Right atrium auricular region (tissue), 2 donors: ENCODE results near the gene PVALEF. TPM values are rescaled to one million over a fixed set of nuclear protein-coding genes. Genes with fewer than 3 reads are reported as not detected.

ENCODE experiments used
- DNase-seq: peaks from one replicate; pipeline ENCODE4 v3.0.0-alpha.2; 2019; ENCODE audit warnings: low spot score
- H3K27ac ChIP-seq, 2 donors: fragments of 200-600 bp; sonication (generic); 1 replicate in 1 of 2; 2 replicates in 1 of 2; pipeline ENCODE4 v1.5.1; 2016 to 2019
- H3K27me3 ChIP-seq, 2 donors: fragments of 200-600 bp; sonication (generic); one replicate each; pipeline versions ENCODE4 v1.5.1 to v1.6.0; 2017 to 2019
- H3K36me3 ChIP-seq: fragments of 200-600 bp; sonication (generic); one replicate; pipeline ENCODE4 v1.5.1; 2016
- H3K4me1 ChIP-seq, 2 donors: fragments of 200-600 bp; sonication (generic); one replicate each; pipeline versions ENCODE4 v1.5.1 to v1.6.0; 2017 to 2019
- H3K4me3 ChIP-seq, 2 donors: fragments of 200-600 bp; sonication (generic); 1 replicate in 1 of 2; 2 replicates in 1 of 2; pipeline ENCODE4 v1.5.1; 2017 to 2019; ENCODE audit warnings: mild to moderate bottlenecking in 1 of 2, moderate library complexity in 1 of 2
- H3K9me3 ChIP-seq, 2 donors: fragments of 200-600 bp; sonication (generic); one replicate each; pipeline ENCODE4 v1.5.1; 2019
- CTCF ChIP-seq, 2 donors: fragments of 200-600 bp; sonication (generic); IDR thresholded peaks; one replicate each; pipeline ENCODE4 v1.5.1; 2019; ENCODE audit warnings: antibody characterized with exemption in 2 of 2
- total RNA-seq, 2 donors: library from RNA; depleted of rRNA; stranded (reverse); fragments of >200 nt; gene quantifications; one replicate each; pipeline ENCODE4 v1.1.0, GENCODE V29; 2016

Gene PVALEF
- total RNA-seq, 2 donors from 2014 or later, result not detected

DNA sequence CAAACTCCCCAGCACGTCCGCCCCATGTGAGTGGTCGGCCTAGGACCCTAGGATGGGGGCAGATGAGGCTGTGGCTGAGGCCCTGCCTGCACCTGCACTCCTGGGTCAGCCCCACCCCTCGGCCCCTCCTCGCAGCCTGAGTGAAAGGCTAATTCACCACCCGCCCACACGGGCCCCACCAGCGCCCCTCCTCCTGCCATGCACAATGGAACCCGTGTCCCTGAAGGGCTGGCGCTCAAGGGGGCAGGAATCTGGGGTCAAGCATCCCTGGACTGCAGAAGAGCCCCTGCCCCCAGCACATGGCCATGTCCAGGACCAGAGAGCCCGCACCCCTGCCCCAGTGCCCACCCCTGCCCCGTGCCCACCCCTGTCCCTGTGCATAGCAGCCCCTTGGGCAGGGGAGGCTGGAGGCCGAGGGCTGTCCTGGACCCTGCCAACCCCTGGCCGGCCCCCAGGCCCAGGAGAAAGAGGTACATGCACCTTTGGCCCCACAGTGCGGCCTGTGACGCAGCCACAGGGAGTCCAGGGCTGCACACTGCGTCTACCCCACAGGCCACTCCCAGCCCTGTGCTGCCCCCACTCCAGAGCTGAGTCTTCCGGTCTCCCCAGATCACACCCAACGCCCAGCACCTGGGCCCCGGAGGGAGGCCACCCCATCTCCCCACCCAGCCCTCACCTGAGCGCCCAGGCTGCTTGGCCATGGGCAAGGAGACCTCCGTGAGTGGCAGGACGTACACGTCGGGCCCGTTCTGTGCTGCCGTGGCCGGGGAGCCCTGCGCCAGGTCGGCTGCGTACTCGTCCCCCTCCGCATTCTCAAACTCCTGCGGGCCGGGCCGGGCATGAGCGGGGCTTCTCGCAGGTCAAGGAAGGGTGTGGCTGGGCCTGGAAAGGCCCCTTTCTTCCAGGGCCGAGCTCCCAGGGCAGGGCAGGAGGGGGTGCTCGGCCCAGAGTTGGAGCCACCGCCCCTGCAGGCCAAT, 34.6 kb upstream of the PVALEF start:
- TF ChIP-seq CTCF (IDR thresholded peaks at IDR 0.05), result no peak
- Histone ChIP-seq H3K27ac (no peak overlapping the region), H3K27me3 (no peaks in the 10 kb centered on the region), H3K4me1 (peaks cover 0 to 5% of the 10 kb centered on the region in 2 donors), H3K9me3 (no peaks in the 10 kb centered on the region), H3K4me3 (no peak overlapping the region), H3K36me3 (no peaks in the 10 kb centered on the region)
- no peak for DNase-seq

- no peak for DNase-seq
- TF ChIP-seq CTCF (IDR thresholded peaks at IDR 0.05), result no peak
- Histone ChIP-seq H3K27ac (no peak overlapping the region), H3K4me3 (no peak overlapping the region), H3K9me3 (no peaks in the 10 kb centered on the region), H3K36me3 (no peaks in the 10 kb centered on the region), H3K27me3 (no peaks in the 10 kb centered on the region), H3K4me1 (no peaks in the 10 kb centered on the region)
These were observed 33.7 kb upstream of the PVALEF start for GRCh38 chr17:81131486-81132196.

GRCh38 chr17:81132197-81132540, 33.1 kb upstream of the PVALEF start:
- Histone ChIP-seq H3K4me3 (no peak overlapping the region), H3K9me3 (no peaks in the 10 kb centered on the region), H3K4me1 (no peaks in the 10 kb centered on the region), H3K27ac (no peak overlapping the region), H3K36me3 (no peaks in the 10 kb centered on the region), H3K27me3 (no peaks in the 10 kb centered on the region)
- DNase-seq, result no peak
- no peak for TF ChIP-seq CTCF (IDR thresholded peaks at IDR 0.05)

GRCh38 chr17:81132770-81133723, 32.3 kb upstream of the PVALEF start:
- TF ChIP-seq CTCF (IDR thresholded peaks at IDR 0.05), result no peak
- Histone ChIP-seq H3K4me3 (no peak overlapping the region), H3K9me3 (no peaks in the 10 kb centered on the region)

GRCh38 chr17:81134064-81134781, 31.1 kb upstream of the PVALEF start:
- TF ChIP-seq CTCF (IDR thresholded peaks at IDR 0.05), result no peak
- Histone ChIP-seq H3K4me1 (no peaks in the 10 kb centered on the region), H3K27me3 (no peaks in the 10 kb centered on the region), H3K36me3 (no peaks in the 10 kb centered on the region), H3K9me3 (no peaks in the 10 kb centered on the region), H3K27ac (no peak overlapping the region), H3K4me3 (no peak overlapping the region)
- DNase-seq, result no peak

More at GRCh38 chr17:81132770-81133723, 32.3 kb upstream of the PVALEF start:
- no peak for DNase-seq
- Histone ChIP-seq H3K4me1 (no peaks in the 10 kb centered on the region), H3K27me3 (no peaks in the 10 kb centered on the region), H3K27ac (no peak overlapping the region), H3K36me3 (no peaks in the 10 kb centered on the region)
